OCI-LY1 (cell line): ENCODE measurements around the gene FBXL14.

Experiments used
- H2AFZ ChIP-seq: fragments of 200-600 bp; sonication (generic), shearing (Covaris generic); 2 replicates; pipeline ENCODE4 v1.6.0; 2014; ENCODE audit warnings: antibody characterized with exemption, mild to moderate bottlenecking, low read length
- H3F3A ChIP-seq: fragments of 200-600 bp; sonication (generic), shearing (Covaris generic); 2 replicates; pipeline ENCODE4 v1.6.0; 2014; ENCODE audit warnings: mild to moderate bottlenecking, antibody characterized with exemption, low read length, moderate library complexity; ENCODE audit not compliant: insufficient read depth
- H3K27ac ChIP-seq: fragments of 200-600 bp; sonication (generic); 2 replicates; pipeline ENCODE4 v1.5.1; 2014; ENCODE audit warnings: low read length, mixed run types, mild to moderate bottlenecking, low read depth; ENCODE audit not compliant: poor library complexity, severe bottlenecking
- H3K27me3 ChIP-seq: fragments of 200-600 bp; sonication (generic); 2 replicates; pipeline ENCODE4 v1.6.0; 2014; ENCODE audit warnings: antibody characterized with exemption, mild to moderate bottlenecking, low read length, moderate library complexity; ENCODE audit not compliant: insufficient read depth
- H3K36me3 ChIP-seq: fragments of 200-600 bp; sonication (generic); 2 replicates; pipeline ENCODE4 v1.6.1; 2014; ENCODE audit warnings: mild to moderate bottlenecking, antibody characterized with exemption, low read length, moderate library complexity, mixed read lengths; ENCODE audit not compliant: insufficient read depth
- H3K4me1 ChIP-seq: fragments of 200-600 bp; sonication (generic); 2 replicates; pipeline ENCODE4 v1.5.1; 2014; ENCODE audit warnings: mild to moderate bottlenecking, low read length, moderate library complexity; ENCODE audit not compliant: insufficient read depth, severe bottlenecking
- H3K4me2 ChIP-seq: fragments of 200-600 bp; sonication (generic), shearing (Covaris generic); 2 replicates; pipeline ENCODE4 v1.6.1; 2014; ENCODE audit warnings: low read length
- H3K4me3 ChIP-seq: fragments of 200-600 bp; sonication (generic); 2 replicates; pipeline ENCODE4 v1.5.1; 2014; ENCODE audit warnings: low read length, low read depth, mild to moderate bottlenecking, mixed read lengths; ENCODE audit not compliant: poor library complexity, severe bottlenecking
- H3K79me2 ChIP-seq: fragments of 200-600 bp; shearing (Covaris generic); 2 replicates; pipeline ENCODE4 v1.6.1; 2016; ENCODE audit warnings: mixed run types, low read length, mixed read lengths; ENCODE audit not compliant: insufficient read depth
- H3K9ac ChIP-seq: fragments of 200-600 bp; sonication (generic), shearing (Covaris generic); 2 replicates; pipeline ENCODE4 v1.6.1; 2014; ENCODE audit warnings: mild to moderate bottlenecking, low read length, mixed read lengths
- H3K9me2 ChIP-seq: fragments of 200-600 bp; sonication (generic), shearing (Covaris generic); 2 replicates; pipeline ENCODE4 v1.6.1; 2014; ENCODE audit warnings: low read depth, mild to moderate bottlenecking, low read length, mixed read lengths
- H3K9me3 ChIP-seq: fragments of 200-600 bp; shearing (Covaris generic); 2 replicates; pipeline ENCODE4 v1.6.1; 2014; ENCODE audit warnings: low read length, mixed read lengths
- H4K20me1 ChIP-seq: fragments of 200-600 bp; sonication (generic), shearing (Covaris generic); 2 replicates; pipeline ENCODE4 v1.6.0; 2016; ENCODE audit warnings: mild to moderate bottlenecking, low read length; ENCODE audit not compliant: insufficient read depth
- CTCF ChIP-seq: fragments of 200-600 bp; sonication (generic), shearing (Covaris generic); IDR thresholded peaks from 2 replicates; pipeline ENCODE4 v1.5.1; 2017; ENCODE audit warnings: mild to moderate bottlenecking, antibody characterized with exemption, low read length, moderate library complexity, mixed read lengths
- EZH2 ChIP-seq: fragments of 200-600 bp; sonication (generic), shearing (Covaris generic); IDR thresholded peaks from 2 replicates; pipeline ENCODE4 v1.8.0; 2017; ENCODE audit warnings: borderline replicate concordance, mixed run types, mild to moderate bottlenecking, antibody characterized with exemption, low read length, moderate library complexity, mixed read lengths

Gene FBXL14

DNA sequence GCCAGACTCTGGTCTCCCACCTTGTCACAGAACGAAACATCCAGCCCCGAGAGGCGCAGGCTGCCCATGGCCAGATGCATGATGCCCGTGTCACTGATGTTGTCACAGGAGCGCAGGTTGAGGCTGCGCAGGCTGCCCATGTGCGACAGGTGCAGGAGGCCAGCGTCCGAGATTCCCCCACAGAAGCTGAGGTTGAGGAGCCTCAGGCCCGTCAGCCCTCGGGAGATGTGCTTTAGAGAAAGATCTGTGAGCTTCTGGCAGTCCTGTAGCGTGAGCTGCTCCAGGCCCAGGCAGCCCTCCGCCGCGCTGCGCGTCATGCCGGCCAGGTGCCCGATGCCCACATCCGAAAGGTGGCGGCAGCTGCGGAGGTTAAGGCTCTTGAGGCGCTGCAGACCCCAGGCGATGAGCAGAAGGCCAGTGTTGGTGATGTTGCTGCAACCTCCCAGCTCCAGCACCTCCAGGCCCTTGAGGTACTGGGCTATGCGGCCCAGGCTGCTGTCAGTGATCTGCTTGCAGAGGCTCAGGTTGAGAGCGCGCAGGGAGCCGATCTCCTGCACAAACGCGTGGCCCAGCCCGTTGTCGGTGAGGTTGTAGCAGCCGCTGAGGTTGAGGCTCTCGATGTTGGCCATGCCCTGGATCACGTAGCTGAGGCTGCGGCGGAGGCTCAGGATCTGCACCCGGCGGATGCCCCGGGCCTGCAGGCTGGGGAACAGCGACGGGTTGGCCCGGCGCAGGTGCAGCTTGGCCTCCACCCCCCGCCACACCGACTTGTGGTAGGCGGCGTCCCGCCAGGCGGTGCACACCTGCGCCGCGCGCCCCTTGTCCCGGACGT lies 991 bp downstream of the FBXL14 start:
- no peaks in the 10 kb centered on the region for H3K9me3 ChIP-seq
- peaks cover 58% of the 10 kb centered on the region for H3K4me1 ChIP-seq
- H3K27me3 ChIP-seq = no peaks in the 10 kb centered on the region
- peak overlapping the region; percentile 90 for H3K4me3 ChIP-seq
- H3K9ac ChIP-seq = peak overlapping the region; percentile 69
- H3K9me2 ChIP-seq = no peaks in the 10 kb centered on the region
- no peak overlapping the region for H2AFZ ChIP-seq
- H3K4me2 ChIP-seq = peak overlapping the region; percentile 96
- peaks cover 10% of the 10 kb centered on the region; the same call in 1 of the 2 replicates for H3F3A ChIP-seq
- H3K79me2 ChIP-seq = peaks cover 37% of the 10 kb centered on the region
- H4K20me1 ChIP-seq = no peaks in the 10 kb centered on the region
- no peak for TF ChIP-seq EZH2
- TF ChIP-seq CTCF = 0 out of 2 replicates have a peak, but pooled peaks have one; percentile 9
- peaks cover 20% of the 10 kb centered on the region for H3K36me3 ChIP-seq
- peak overlapping the region; percentile 86 for H3K27ac ChIP-seq

GRCh38 chr12:1592444-1593173 lies 1.8 kb downstream of the FBXL14 start:
- no peak overlapping the region for H2AFZ ChIP-seq

More at GRCh38 chr12:1592444-1593173, 1.8 kb downstream of the FBXL14 start:
- Histone ChIP-seq H3K27me3 (no peaks in the 10 kb centered on the region), H3K9ac (peak overlapping the region; percentile 69), H3K27ac (peak overlapping the region; percentile 86), H3K36me3 (peaks cover 20% of the 10 kb centered on the region), H3K4me1 (peaks cover 64% of the 10 kb centered on the region), H3K9me2 (no peaks in the 10 kb centered on the region), H3F3A (peaks cover 6% of the 10 kb centered on the region; the same call in 1 of the 2 replicates), H3K4me2 (peak overlapping the region; percentile 96), H4K20me1 (no peaks in the 10 kb centered on the region; the same call in 1 of the 2 replicates), H3K4me3 (peak overlapping the region; percentile 90), H3K9me3 (no peaks in the 10 kb centered on the region), H3K79me2 (peaks cover 37% of the 10 kb centered on the region)
- no peak for TF ChIP-seq EZH2
- 0 out of 2 replicates have a peak, but pooled peaks have one; percentile 5 for TF ChIP-seq CTCF
